ENCODE measurements around the gene SAT2. TPM values are rescaled to one million over a fixed set of nuclear protein-coding genes. Genes with fewer than 3 reads are reported as not detected.
A peak's percentile ranks its signal among the peaks of the same experiment; 100 is the strongest.
"Not testable (repeated sequence)": the region's sequence is repeated elsewhere in the genome, so short reads cannot be mapped to it uniquely, and the experiment has no call there.

The SAT2 gene
- total RNA-seq, 2 donors from 2014 or later: 56.0 to 78.5 TPM

GRCh38 chr17:7632492-7632894, 4.9 kb upstream of the SAT2 start:
- no peak overlapping the region for H3K27ac ChIP-seq
- TF ChIP-seq CTCF (IDR thresholded peaks at IDR 0.05): peak; percentile 36 to 66
- DNase-seq (ENCODE audit: low spot score): no peak
- H3K36me3 ChIP-seq: no peaks in the 10 kb centered on the region
- H3K27me3 ChIP-seq: no peaks in the 10 kb centered on the region
- no peak overlapping the region for H3K4me3 ChIP-seq
- no peaks in the 10 kb centered on the region for H3K9me3 ChIP-seq
- H3K4me1 ChIP-seq: peaks cover 0 to 13% of the 10 kb centered on the region in 2 donors

GRCh38 chr17:7631398-7632380, 4.1 kb upstream of the SAT2 start:
- TF ChIP-seq CTCF (IDR thresholded peaks at IDR 0.05): no peak
- peak overlapping the region in 1 of 2 donors; percentile 6 for H3K27ac ChIP-seq
- no peaks in the 10 kb centered on the region for H3K27me3 ChIP-seq
- H3K4me3 ChIP-seq: no peak overlapping the region
- DNase-seq (ENCODE audit: low spot score): no peak
- peaks cover 0 to 19% of the 10 kb centered on the region in 2 donors for H3K4me1 ChIP-seq
- H3K36me3 ChIP-seq: no peaks in the 10 kb centered on the region
- no peaks in the 10 kb centered on the region for H3K9me3 ChIP-seq

- Histone ChIP-seq H3K36me3 (no peaks in the 10 kb centered on the region), H3K27me3 (no peaks in the 10 kb centered on the region), H3K9me3 (no peaks in the 10 kb centered on the region), H3K27ac (no peak within 1 kb of the TSS), H3K4me1 (peaks cover 0 to 24% of the 10 kb centered on the region in 2 donors), H3K4me3 (no peak within 1 kb of the TSS)
- no peak for TF ChIP-seq CTCF (IDR thresholded peaks at IDR 0.05)
- DNase-seq (ENCODE audit: low spot score): no peak
Measured at GRCh38 chr17:7629939-7630571, 2.4 kb upstream of the SAT2 start, which contains the start of gene SHBG. SHBG (plus strand) TSS chr17:7630135; CDS start chr17:7630173, 38 bp downstream.

DNA sequence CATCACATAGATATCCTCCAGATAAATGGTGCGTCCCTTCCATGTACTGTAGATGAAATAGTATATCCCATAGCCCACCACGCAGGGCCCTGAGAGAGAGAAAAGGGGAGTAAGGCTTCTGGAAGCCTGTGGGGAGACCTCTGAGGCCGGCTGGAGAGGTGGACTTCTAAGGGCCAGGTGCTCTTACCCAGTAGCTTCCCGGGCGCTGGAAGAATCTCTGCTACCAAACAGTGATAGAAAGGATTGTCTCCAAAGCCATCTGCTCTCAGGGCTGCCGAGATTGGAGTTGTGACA, 718 bp downstream of the SAT2 start:
- no peak for DNase-seq (ENCODE audit: low spot score)
- Histone ChIP-seq H3K4me1 (peaks cover 0 to 23% of the 10 kb centered on the region in 2 donors), H3K27ac (peak overlapping the region; percentile 97 to 98), H3K27me3 (no peaks in the 10 kb centered on the region), H3K36me3 (no peaks in the 10 kb centered on the region), H3K4me3 (peak overlapping the region; percentile 78 to 81), H3K9me3 (no peaks in the 10 kb centered on the region)
- TF ChIP-seq CTCF (IDR thresholded peaks at IDR 0.05): no peak

- Histone ChIP-seq H3K4me1 (peaks cover 0 to 17% of the 10 kb centered on the region in 2 donors), H3K27me3 (no peaks in the 10 kb centered on the region), H3K4me3 (no peak overlapping the region), H3K9me3 (no peaks in the 10 kb centered on the region), H3K36me3 (no peaks in the 10 kb centered on the region), H3K27ac (peak overlapping the region in 1 of 2 donors; percentile 97)
- DNase-seq (ENCODE audit: low spot score): no peak
- TF ChIP-seq CTCF (IDR thresholded peaks at IDR 0.05): no peak
Measured at GRCh38 chr17:7626307-7626706, 1.3 kb downstream of the SAT2 start.

DNA sequence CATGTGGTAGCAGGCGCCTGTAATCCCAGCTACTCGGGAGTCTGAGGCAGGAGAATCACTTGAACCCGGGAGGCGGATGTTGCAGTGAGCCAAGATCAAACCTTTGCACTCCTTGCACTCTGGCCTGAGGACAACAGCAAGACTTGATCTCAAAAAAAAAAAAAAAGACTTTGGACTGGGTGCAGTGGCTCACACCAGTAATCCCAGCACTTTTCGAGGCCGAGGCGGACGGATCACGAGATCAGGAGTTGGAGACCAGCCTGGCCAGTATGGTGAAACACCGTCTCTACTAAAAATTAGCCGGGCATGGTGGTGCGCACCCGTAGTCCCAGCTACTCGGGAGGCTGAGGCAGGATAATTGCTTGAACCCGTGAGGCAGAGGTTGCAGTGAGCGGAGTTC, 1.9 kb downstream of the SAT2 start:
- DNase-seq (ENCODE audit: low spot score); H3K27me3 ChIP-seq; H3K9me3 ChIP-seq; H3K27ac ChIP-seq; H3K4me3 ChIP-seq; H3K36me3 ChIP-seq: not testable (repeated sequence)
- peaks cover 0 to 16% of the 10 kb centered on the region in 2 donors for H3K4me1 ChIP-seq

Data from right atrium auricular region (tissue), 2 donors.